ENCODE measurements around the gene LTO1. TPM values are rescaled to one million over a fixed set of nuclear protein-coding genes. Genes with fewer than 3 reads are reported as not detected.

The LTO1 gene
- total and polyA plus RNA-seq, 10 of the 15 experiments (the other 5 are each of a cell fraction or from before 2014, with no cell fraction given) = 2.6 to 27.5 (median 14.4) TPM

DNA sequence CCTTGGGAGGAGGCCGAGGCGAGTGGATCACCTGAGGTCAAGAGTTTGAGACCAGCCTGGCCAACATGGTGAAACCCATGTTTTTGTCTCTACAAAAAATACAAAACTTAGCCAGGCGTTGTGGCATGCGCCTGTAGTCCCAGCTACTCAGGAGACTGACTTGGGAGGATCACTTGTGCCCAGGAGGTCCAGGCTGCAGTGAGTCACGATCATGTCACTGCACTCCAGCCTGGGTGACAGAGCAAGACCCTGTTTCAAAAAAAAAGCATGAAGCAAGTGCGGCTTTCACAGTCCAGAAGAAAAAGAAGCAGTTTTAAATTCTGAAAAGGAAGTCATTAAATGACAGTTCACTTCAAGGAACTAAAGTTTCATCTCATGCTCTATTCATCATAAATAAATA is 7.1 kb upstream of the LTO1 start (continued):
- no peak for TF ChIP-seq EZH2 (IDR thresholded peaks at IDR 0.05; ENCODE audit: borderline replicate concordance, control insufficient read depth, low read depth, low read length)
- TF ChIP-seq, protein P1, sequence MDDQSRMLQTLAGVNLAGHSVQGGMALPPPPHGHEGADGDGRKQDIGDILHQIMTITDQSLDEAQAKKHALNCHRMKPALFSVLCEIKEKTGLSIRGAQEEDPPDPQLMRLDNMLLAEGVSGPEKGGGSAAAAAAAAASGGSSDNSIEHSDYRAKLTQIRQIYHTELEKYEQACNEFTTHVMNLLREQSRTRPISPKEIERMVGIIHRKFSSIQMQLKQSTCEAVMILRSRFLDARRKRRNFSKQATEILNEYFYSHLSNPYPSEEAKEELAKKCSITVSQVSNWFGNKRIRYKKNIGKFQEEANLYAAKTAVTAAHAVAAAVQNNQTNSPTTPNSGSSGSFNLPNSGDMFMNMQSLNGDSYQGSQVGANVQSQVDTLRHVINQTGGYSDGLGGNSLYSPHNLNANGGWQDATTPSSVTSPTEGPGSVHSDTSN (IDR thresholded peaks at IDR 0.05; ENCODE audit: insufficient replicate concordance, low read depth, low read length) = no peak
- no peak for TF ChIP-seq MTA3 (IDR thresholded peaks at IDR 0.05; ENCODE audit: borderline replicate concordance, low read length)
- TF ChIP-seq, protein P2, sequence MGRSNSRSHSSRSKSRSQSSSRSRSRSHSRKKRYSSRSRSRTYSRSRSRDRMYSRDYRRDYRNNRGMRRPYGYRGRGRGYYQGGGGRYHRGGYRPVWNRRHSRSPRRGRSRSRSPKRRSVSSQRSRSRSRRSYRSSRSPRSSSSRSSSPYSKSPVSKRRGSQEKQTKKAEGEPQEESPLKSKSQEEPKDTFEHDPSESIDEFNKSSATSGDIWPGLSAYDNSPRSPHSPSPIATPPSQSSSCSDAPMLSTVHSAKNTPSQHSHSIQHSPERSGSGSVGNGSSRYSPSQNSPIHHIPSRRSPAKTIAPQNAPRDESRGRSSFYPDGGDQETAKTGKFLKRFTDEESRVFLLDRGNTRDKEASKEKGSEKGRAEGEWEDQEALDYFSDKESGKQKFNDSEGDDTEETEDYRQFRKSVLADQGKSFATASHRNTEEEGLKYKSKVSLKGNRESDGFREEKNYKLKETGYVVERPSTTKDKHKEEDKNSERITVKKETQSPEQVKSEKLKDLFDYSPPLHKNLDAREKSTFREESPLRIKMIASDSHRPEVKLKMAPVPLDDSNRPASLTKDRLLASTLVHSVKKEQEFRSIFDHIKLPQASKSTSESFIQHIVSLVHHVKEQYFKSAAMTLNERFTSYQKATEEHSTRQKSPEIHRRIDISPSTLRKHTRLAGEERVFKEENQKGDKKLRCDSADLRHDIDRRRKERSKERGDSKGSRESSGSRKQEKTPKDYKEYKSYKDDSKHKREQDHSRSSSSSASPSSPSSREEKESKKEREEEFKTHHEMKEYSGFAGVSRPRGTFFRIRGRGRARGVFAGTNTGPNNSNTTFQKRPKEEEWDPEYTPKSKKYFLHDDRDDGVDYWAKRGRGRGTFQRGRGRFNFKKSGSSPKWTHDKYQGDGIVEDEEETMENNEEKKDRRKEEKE (IDR thresholded peaks at IDR 0.05) = no peak
- TF ChIP-seq POLR2AphosphoS2 (IDR thresholded peaks at IDR 0.05; ENCODE audit: low read depth, low read length) = no peak

DNA sequence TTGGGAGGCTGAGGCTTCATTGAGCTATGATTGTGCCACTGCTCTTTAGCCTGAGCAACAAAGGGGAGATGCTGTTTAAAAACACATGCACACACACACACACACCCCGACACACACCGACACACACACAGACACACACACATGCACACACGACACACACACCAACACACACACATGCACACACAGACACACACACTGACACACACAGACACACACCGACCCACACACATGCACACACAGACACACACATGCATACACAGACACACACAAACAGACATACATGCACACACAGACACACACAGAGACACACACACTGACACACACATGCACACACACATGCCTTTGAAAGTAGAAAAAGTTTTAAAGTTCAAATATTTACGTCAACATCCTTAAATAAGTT is 5.5 kb upstream of the LTO1 start:
- no peak for DNase-seq (ENCODE audit: low read depth, low spot score)
- POLR2A ChIA-PET = no interaction called here
- in situ Hi-C loops (cut with MboI) (loop anchor here (10.0 kb wide), 1 partner anchor 514 kb away; no protein-coding TSS in a partner anchor), intact Hi-C loops (cut with micrococcal nuclease; ENCODE audit: unreplicated experiment) (no loop called here)
- TF ChIP-seq BCL11A (IDR thresholded peaks at IDR 0.05; ENCODE audit: low read depth, low read length) = no peak
- TF ChIP-seq, protein P3, sequence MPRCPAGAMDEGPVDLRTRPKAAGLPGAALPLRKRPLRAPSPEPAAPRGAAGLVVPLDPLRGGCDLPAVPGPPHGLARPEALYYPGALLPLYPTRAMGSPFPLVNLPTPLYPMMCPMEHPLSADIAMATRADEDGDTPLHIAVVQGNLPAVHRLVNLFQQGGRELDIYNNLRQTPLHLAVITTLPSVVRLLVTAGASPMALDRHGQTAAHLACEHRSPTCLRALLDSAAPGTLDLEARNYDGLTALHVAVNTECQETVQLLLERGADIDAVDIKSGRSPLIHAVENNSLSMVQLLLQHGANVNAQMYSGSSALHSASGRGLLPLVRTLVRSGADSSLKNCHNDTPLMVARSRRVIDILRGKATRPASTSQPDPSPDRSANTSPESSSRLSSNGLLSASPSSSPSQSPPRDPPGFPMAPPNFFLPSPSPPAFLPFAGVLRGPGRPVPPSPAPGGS (IDR thresholded peaks at IDR 0.05; ENCODE audit: borderline replicate concordance, insufficient read depth, low read depth, low read length, poor library complexity, severe bottlenecking) = peak; percentile 85
- TF ChIP-seq, protein P4, sequence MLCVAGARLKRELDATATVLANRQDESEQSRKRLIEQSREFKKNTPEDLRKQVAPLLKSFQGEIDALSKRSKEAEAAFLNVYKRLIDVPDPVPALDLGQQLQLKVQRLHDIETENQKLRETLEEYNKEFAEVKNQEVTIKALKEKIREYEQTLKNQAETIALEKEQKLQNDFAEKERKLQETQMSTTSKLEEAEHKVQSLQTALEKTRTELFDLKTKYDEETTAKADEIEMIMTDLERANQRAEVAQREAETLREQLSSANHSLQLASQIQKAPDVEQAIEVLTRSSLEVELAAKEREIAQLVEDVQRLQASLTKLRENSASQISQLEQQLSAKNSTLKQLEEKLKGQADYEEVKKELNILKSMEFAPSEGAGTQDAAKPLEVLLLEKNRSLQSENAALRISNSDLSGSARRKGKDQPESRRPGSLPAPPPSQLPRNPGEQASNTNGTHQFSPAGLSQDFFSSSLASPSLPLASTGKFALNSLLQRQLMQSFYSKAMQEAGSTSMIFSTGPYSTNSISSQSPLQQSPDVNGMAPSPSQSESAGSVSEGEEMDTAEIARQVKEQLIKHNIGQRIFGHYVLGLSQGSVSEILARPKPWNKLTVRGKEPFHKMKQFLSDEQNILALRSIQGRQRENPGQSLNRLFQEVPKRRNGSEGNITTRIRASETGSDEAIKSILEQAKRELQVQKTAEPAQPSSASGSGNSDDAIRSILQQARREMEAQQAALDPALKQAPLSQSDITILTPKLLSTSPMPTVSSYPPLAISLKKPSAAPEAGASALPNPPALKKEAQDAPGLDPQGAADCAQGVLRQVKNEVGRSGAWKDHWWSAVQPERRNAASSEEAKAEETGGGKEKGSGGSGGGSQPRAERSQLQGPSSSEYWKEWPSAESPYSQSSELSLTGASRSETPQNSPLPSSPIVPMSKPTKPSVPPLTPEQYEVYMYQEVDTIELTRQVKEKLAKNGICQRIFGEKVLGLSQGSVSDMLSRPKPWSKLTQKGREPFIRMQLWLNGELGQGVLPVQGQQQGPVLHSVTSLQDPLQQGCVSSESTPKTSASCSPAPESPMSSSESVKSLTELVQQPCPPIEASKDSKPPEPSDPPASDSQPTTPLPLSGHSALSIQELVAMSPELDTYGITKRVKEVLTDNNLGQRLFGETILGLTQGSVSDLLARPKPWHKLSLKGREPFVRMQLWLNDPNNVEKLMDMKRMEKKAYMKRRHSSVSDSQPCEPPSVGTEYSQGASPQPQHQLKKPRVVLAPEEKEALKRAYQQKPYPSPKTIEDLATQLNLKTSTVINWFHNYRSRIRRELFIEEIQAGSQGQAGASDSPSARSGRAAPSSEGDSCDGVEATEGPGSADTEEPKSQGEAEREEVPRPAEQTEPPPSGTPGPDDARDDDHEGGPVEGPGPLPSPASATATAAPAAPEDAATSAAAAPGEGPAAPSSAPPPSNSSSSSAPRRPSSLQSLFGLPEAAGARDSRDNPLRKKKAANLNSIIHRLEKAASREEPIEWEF (IDR thresholded peaks at IDR 0.05; ENCODE audit: insufficient replicate concordance, low read depth, low read length) = no peak
- no peak for TF ChIP-seq ZBED1 (IDR thresholded peaks at IDR 0.05; ENCODE audit: borderline replicate concordance)
- TF ChIP-seq, protein P1 (IDR thresholded peaks at IDR 0.05; ENCODE audit: insufficient replicate concordance, low read depth, low read length) = peak; percentile 34
- H3K36me3 ChIP-seq (ENCODE audit: control insufficient read depth in 2 of 2, insufficient read depth in 2 of 2, low read length in 1 of 2) = no peaks in the 10 kb centered on the region
- no peak for ATAC-seq
- H3K9me3 ChIP-seq (replicated peaks; ENCODE audit: control insufficient read depth, insufficient read depth, low read length) = no peaks in the 10 kb centered on the region; the same call in 2 of the 3 replicates
- no peaks in the 10 kb centered on the region for H3K4me1 ChIP-seq (ENCODE audit: control insufficient read depth, insufficient read depth, low read length)
- CTCF ChIA-PET = no interaction called here
- SMC1A ChIA-PET (ENCODE audit: uncharacterized antibody, unreplicated experiment) = no interaction called here
- H3K9ac ChIP-seq (ENCODE audit: control insufficient read depth, insufficient read depth, low read length) = no peak overlapping the region
- 55% methylated on average over 5 of the region's 5 CpGs for WGBS (ENCODE audit: insufficient coverage, insufficient replicate concordance, low lambda C conversion rate, missing lambda C conversion rate)
- no peaks in the 10 kb centered on the region for H4K20me1 ChIP-seq (ENCODE audit: control insufficient read depth, insufficient read depth)
- no peaks in the 10 kb centered on the region for H3K27me3 ChIP-seq (replicated peaks in 1 of 2; ENCODE audit: control insufficient read depth in 2 of 2, insufficient read depth in 2 of 2, low read length in 1 of 2)
- no peaks in the 10 kb centered on the region for H3K79me2 ChIP-seq (ENCODE audit: control insufficient read depth, insufficient read depth, low read length)
- H3K4me3 ChIP-seq = no peak overlapping the region
- RAD21 ChIA-PET (ENCODE audit: unreplicated experiment) = no interaction called here
- no peak for FAIRE-seq
- BruUV-seq (replicated peaks) = no TSS peak
- no peak overlapping the region for H3K4me2 ChIP-seq (ENCODE audit: control insufficient read depth, insufficient read depth)
- no peak overlapping the region for H3K27ac ChIP-seq (ENCODE audit: control insufficient read depth, insufficient read depth)
- no peak overlapping the region for H2AFZ ChIP-seq (ENCODE audit: control insufficient read depth, low read depth, low read length)
